Fibroblast of lung (primary cell): Measurements from ENCODE around the gene KIAA1217.

ENCODE experiments used
- EZH2 ChIP-seq: IDR thresholded peaks from 2 replicates; pipeline ENCODE4 v1.5.1; 2012; ENCODE audit warnings: low read length, control low read depth, mild to moderate bottlenecking; ENCODE audit errors: missing control alignments
- TF ChIP-seq, protein P1 (sequence below), 2 donors: IDR thresholded peaks in 1 of 2; conservative IDR thresholded peaks in 1 of 2; 1 replicate in 1 of 2; 2 replicates in 1 of 2; pipeline ENCODE4 v1.5.1; 2011 to 2012; ENCODE audit warnings: low read length in 2 of 2, control low read depth in 1 of 2, inconsistent platforms in 1 of 2, low read depth in 1 of 2, mild to moderate bottlenecking in 1 of 2

GRCh38 chr10:24528946-24529345 lies 320.0 kb downstream of the KIAA1217 start:
- TF ChIP-seq, protein P1, sequence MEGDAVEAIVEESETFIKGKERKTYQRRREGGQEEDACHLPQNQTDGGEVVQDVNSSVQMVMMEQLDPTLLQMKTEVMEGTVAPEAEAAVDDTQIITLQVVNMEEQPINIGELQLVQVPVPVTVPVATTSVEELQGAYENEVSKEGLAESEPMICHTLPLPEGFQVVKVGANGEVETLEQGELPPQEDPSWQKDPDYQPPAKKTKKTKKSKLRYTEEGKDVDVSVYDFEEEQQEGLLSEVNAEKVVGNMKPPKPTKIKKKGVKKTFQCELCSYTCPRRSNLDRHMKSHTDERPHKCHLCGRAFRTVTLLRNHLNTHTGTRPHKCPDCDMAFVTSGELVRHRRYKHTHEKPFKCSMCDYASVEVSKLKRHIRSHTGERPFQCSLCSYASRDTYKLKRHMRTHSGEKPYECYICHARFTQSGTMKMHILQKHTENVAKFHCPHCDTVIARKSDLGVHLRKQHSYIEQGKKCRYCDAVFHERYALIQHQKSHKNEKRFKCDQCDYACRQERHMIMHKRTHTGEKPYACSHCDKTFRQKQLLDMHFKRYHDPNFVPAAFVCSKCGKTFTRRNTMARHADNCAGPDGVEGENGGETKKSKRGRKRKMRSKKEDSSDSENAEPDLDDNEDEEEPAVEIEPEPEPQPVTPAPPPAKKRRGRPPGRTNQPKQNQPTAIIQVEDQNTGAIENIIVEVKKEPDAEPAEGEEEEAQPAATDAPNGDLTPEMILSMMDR (conservative IDR thresholded peaks at IDR 0.05 in 1 of 2, IDR thresholded peaks at IDR 0.05 in 1 of 2; ENCODE audit: low read depth in 1 of 2, low read length in 2 of 2) = no peak
- TF ChIP-seq EZH2 = no peak
